Nephron progenitor cell (in vitro differentiated cells): ENCODE data around the gene TRIM6.
A peak's percentile ranks its signal among the peaks of the same experiment; 100 is the strongest.

ENCODE experiments used
- DNase-seq: peaks from one replicate; pipeline ENCODE4 v3.0.0; 2021
- H3K27ac Mint-ChIP-seq: 2 replicates; pipeline ENCODE4 v1.8.0; 2021; ENCODE audit warnings: mild to moderate bottlenecking, moderate library complexity, mixed read lengths
- H3K27me3 Mint-ChIP-seq: 2 replicates; pipeline ENCODE4 v1.8.0; 2021; ENCODE audit warnings: mild to moderate bottlenecking, low read depth, mixed read lengths; ENCODE audit not compliant: poor library complexity
- H3K36me3 Mint-ChIP-seq: 2 replicates; pipeline ENCODE4 v1.8.0; 2021; ENCODE audit warnings: low read depth, mixed read lengths
- H3K4me1 Mint-ChIP-seq: 2 replicates; pipeline ENCODE4 v1.8.0; 2021; ENCODE audit warnings: mixed read lengths
- H3K4me3 Mint-ChIP-seq: 2 replicates; pipeline ENCODE4 v1.8.0; 2021; ENCODE audit warnings: mild to moderate bottlenecking, moderate library complexity, mixed read lengths
- H3K9me3 Mint-ChIP-seq: 2 replicates; pipeline ENCODE4 v1.8.0; 2021; ENCODE audit warnings: mild to moderate bottlenecking, moderate library complexity, mixed read lengths
- CTCF ChIP-seq: fragments of 200-600 bp; sonication (generic); IDR thresholded peaks from 2 replicates; pipeline ENCODE4 v1.5.0; 2021; ENCODE audit warnings: antibody characterized with exemption

The TRIM6 gene

DNA sequence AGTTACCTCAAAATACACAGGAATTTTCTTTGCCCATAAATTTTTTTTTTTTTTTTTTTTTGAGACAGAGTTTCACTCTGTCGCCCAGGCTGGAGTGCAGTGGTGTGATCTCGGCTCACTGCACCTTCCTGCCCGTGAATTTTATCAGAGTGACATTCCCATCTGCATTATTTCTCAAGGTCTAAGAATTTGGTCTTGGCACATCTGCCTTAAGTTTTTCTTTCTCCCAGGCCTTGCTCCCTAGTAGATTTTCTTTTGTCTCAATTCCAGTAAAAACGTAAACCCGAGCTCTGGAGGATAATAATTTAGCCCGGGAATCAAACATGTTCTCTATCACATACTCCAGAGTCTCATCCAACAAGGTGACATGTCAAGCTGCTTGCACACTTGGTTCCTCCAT, 12.4 kb downstream of the TRIM6 start:
- Mint-ChIP-seq H3K4me1 (peaks cover 19% of the 10 kb centered on the region), H3K36me3 (peaks cover 69% of the 10 kb centered on the region), H3K27ac (no peak overlapping the region), H3K9me3 (no peaks in the 10 kb centered on the region), H3K27me3 (peaks cover 2% of the 10 kb centered on the region), H3K4me3 (no peak overlapping the region)
- no peak for TF ChIP-seq CTCF
- DNase-seq, result no peak

DNA sequence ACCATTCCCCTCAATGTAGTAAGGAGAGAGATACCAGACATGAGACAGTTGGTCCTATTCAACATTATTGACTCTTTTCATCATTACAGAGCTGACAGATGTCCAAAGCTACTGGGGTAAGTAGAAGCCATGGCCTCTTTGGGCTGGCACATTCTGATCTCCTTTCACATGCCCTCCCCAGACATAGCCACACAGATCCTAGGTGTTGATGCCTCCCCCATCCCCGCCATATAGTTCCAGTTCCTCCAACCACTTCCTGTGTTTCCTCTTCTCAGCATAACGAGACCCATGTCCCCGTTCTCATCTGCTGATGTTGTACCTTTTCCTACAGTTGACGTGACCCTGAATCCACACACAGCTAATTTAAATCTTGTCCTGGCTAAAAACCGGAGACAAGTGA, 14.0 kb downstream of the TRIM6 start:
- H3K4me1 Mint-ChIP-seq, result peaks cover 19% of the 10 kb centered on the region

DNA sequence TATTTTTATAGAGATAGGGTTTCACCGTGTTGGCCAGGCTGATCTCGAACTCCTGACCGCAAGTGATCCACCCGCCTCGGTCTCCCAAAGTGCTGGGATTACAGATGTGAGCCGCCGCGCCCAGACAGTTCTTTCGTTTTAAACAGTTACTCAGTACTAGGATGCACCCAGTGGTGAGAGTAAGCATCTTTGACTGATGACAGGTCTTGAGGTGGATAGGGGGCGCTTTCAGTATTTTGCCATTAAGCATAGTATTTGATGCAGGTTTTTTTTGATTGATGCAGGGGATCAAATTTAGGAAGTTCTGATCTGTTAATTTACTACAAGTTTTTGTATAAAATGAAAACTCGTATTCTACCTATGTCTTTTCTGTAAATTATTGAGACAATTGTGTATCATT, 15.2 kb downstream of the TRIM6 start:
- Mint-ChIP-seq H3K4me3 (no peak overlapping the region), H3K36me3 (peaks cover 41% of the 10 kb centered on the region), H3K27me3 (peaks cover 2% of the 10 kb centered on the region), H3K9me3 (no peaks in the 10 kb centered on the region), H3K4me1 (peaks cover 19% of the 10 kb centered on the region), H3K27ac (no peak overlapping the region)
- no peak for TF ChIP-seq CTCF
- no peak for DNase-seq

More for the DNA sequence above, 14.0 kb downstream of the TRIM6 start:
- no peak for TF ChIP-seq CTCF
- DNase-seq, result no peak
- Mint-ChIP-seq H3K27ac (no peak overlapping the region), H3K4me3 (no peak overlapping the region), H3K36me3 (peaks cover 53% of the 10 kb centered on the region), H3K9me3 (no peaks in the 10 kb centered on the region), H3K27me3 (peaks cover 2% of the 10 kb centered on the region)

DNA sequence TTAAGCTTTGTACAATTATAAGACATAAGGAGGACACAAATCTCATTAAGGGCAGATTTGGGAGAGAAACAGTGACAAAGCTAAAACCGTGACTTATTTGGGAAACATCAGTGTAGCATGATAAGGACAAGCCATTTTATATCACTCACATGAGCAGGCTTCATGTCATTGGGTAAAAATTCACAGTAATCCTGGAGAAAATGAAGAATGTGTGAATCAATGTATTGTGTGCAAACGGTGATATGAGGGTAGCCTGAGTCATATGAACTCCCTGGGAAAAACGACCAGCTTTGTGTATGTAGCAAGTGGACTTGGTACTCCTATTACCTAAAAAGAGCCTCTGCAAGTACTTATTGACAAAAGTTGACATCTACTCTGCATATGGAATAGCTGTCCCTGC, 22.4 kb downstream of the TRIM6 start:
- no peak for DNase-seq
- Mint-ChIP-seq H3K27ac (no peak overlapping the region), H3K4me3 (no peak overlapping the region), H3K36me3 (no peaks in the 10 kb centered on the region), H3K9me3 (no peaks in the 10 kb centered on the region), H3K27me3 (no peaks in the 10 kb centered on the region), H3K4me1 (peaks cover 14% of the 10 kb centered on the region)
- no peak for TF ChIP-seq CTCF

DNA sequence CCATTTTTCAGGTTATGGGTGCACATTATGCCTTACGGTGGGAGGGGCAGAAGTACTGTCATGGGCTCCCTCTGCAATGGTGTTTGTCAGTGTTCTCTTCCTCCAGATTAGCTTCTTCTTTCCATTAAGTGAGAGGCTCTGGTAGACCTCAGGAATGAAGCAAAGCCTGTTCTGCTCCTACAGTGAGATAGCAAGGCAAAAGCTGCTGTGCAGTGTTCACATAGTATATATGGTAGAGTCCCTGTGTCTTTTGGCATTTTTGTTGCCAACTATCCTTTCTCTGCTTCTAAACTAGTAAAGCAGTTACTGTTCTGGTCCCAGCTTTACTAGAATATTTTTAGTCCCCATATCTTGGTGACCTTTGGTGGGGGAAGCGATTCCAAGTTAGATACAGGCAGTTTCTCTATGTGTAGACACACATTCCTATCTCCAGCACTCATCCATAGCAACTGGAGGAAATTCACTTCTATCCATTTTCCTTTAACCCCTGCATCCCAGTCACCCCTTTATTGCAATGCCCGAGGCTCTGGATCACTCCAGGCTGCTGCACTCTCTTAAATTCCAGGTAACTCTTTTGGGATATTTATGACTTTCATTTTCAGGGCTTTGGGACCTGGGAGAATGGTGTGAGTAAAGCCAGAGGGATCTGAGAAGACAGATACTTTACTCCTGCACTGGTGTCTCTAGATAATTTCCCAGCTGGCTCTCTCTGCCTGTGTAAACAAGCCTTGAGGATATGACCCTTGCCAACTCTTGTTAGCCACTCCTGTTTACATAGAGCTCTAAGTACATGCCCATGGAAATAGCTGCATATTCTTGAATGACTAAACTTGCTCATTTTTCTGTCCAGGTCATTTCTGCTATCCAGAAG, 24.4 kb downstream of the TRIM6 start:
- Mint-ChIP-seq H3K27ac (no peak overlapping the region), H3K9me3 (no peaks in the 10 kb centered on the region), H3K4me1 (peaks cover 29% of the 10 kb centered on the region), H3K27me3 (no peaks in the 10 kb centered on the region), H3K36me3 (no peaks in the 10 kb centered on the region), H3K4me3 (no peak overlapping the region)
- no peak for TF ChIP-seq CTCF
- no peak for DNase-seq

DNA sequence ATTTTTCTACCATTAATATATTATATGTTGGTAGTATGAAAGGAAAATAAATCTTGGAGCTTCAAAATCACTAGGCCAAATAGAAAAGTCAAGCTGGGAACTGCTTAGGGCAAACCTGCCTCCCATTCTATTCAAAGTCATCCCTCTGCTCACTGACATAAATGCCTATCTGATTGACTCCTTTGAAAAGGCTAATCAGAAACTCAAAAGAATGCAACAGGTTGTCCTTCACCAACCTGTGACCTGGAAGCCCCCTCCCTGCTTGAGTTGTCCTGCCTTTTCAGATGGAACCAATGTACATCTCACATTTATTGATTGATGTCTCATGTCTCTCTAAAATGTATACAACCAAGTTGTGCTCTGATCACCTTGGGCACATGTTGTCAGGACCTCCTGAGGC, 25.1 kb downstream of the TRIM6 start:
- peaks cover 32% of the 10 kb centered on the region for H3K4me1 Mint-ChIP-seq
- H3K9me3 Mint-ChIP-seq, result no peaks in the 10 kb centered on the region
- no peaks in the 10 kb centered on the region for H3K27me3 Mint-ChIP-seq
- H3K4me3 Mint-ChIP-seq, result no peak overlapping the region
- DNase-seq, result no peak
- H3K36me3 Mint-ChIP-seq, result no peaks in the 10 kb centered on the region
- TF ChIP-seq CTCF, result no peak
- peak overlapping the region; percentile 81 for H3K27ac Mint-ChIP-seq
